HG03558 (cell line): ENCODE results near the gene CNOT6L.
"Not testable (repeated sequence)": the region's sequence is repeated elsewhere in the genome, so short reads cannot be mapped to it uniquely, and the experiment has no call there.

Source experiments
- ATAC-seq: cut with Tn5 transposase; IDR thresholded peaks from one replicate; pipeline ENCODE4 v1.9.1; 2021; ENCODE audit warnings: moderate number of reproducible peaks; ENCODE audit not compliant: unreplicated experiment; ENCODE audit errors: extremely low read depth

CNOT6L gene

GRCh38 chr4:77818602-77819403 is at the start of gene CNOT6L:
Gene CNOT6L, minus strand, starts transcription at chr4:77819368. Its CDS starts 60 bp downstream, at chr4:77819308.
- no peak for ATAC-seq

DNA sequence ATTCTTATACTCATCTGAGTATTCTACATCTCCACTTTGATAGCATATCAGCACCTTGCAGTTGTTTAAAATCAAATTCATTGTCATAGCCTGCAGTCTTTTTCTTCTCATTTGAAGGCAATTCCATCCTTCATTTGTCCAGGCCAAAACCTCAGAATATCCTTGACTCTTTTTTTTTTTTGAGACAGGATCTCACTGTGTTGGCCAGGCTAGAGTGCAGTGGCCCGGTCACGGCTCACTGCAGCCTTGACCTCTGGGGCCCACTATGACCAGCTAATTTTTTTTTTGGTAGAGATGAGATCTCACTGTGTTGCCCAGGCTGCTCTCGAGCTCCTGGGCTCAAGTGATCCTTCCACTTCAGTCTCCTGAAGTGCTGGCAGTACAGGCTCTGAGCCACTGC is 46.1 kb upstream of the CNOT6L start:
- no peak for ATAC-seq

DNA sequence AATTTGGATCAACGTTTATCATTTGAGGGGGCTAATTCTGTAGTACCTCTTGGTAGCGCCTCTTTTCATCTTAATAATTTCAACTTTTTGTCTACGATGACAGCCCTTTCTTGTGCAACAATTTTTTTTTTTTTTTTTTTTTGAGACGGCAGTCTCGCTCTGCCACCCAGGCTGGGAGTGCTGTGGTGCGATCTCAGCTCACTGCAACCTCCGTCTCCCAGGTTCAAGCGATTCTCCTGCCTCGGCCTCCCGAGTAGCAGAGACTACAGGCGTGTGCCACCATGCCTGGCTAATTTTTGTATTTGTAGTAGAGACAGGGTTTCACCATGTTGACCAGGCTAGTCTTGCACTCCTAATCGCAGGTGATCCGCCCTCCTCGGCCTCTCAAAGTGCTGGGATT is 44.2 kb upstream of the CNOT6L start:
- not testable (repeated sequence) for ATAC-seq

- peak; percentile 64 for ATAC-seq
Measured at GRCh38 chr4:77862478-77863216, 43.5 kb upstream of the CNOT6L start, which contains the start of gene MRPL1. Gene MRPL1, plus strand, starts transcription at chr4:77862830. Its CDS starts 19 bp downstream, at chr4:77862849.

GRCh38 chr4:77861495-77861894 is 42.3 kb upstream of the CNOT6L start:
- ATAC-seq: no peak

GRCh38 chr4:77859256-77859655 is 40.1 kb upstream of the CNOT6L start:
- ATAC-seq: no peak

GRCh38 chr4:77856152-77856551 is 37.0 kb upstream of the CNOT6L start:
- ATAC-seq: no peak

GRCh38 chr4:77854431-77855111 is 35.4 kb upstream of the CNOT6L start:
- no peak for ATAC-seq

DNA sequence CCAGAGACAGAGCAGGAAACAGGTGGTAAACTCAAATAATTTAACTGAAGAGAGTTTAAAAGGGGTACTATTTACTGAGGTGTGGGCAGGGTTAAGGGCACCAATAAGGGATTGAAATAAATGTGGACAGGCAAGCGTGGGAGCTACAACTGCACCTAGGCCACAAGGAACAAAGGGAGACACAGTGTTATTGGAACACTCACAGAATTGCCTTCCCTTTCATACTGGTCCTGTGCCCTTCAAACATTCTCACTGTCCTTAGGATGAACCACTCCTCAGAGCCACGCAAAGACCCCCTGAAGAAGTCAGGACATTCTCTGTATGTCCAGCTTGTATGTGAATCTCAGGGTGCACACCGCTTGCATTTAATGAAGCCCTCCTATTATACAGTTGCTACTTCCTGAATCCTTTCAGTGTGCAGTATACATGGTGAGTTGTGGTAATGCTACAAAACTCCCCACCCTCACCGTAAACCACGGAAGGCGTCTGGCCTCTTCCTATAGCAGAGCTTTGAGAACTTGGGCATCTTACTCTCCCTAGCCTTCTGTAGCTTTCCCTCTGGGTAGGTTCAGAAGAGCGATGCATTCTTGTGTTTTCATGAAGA is 33.8 kb upstream of the CNOT6L start:
- peak; percentile 95 for ATAC-seq

GRCh38 chr4:77849278-77849965 is 30.3 kb upstream of the CNOT6L start:
- no peak for ATAC-seq

GRCh38 chr4:77848508-77848907 is 29.3 kb upstream of the CNOT6L start:
- ATAC-seq: no peak

DNA sequence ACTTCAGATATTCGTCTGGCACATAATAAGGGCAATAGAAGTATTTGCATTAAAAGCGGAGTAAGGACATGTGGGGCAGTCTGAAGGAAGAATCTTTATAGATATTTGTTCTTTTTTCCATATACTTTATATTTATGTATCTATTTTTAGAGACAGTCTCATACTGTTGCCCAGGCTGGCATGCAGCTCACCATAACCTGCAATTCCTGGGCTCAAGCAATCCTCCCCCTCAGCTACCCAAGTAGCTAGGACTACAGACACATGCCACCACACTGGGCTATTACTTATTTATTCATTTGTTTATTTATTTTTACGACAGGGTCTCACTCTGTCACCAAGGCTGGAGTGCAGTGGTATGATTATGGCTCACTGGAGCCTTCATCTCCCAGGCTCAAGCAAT is 26.8 kb upstream of the CNOT6L start:
- no peak for ATAC-seq

- ATAC-seq: no peak
Measured at GRCh38 chr4:77845400-77845799, 26.2 kb upstream of the CNOT6L start.

DNA sequence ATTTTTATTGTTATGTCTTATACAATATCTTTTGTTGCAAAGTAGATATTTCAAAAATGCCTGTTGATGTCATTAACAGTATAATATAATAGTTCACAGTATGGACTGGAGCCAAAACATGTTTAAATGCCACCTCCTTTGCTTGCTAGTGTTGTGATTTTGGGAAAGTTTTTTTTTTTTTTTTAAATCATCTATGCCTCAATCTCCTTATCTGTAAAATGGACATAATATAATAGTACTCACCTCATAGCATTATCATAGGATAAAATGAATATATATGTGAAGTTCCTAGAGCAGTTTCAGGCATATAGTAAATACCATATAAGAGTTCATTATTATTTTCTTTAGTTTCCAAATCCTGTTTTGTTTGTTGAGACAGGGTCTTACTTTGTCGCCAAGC is 25.2 kb upstream of the CNOT6L start:
- ATAC-seq: no peak

- ATAC-seq: no peak
Measured at GRCh38 chr4:77843628-77844027, 24.5 kb upstream of the CNOT6L start.

DNA sequence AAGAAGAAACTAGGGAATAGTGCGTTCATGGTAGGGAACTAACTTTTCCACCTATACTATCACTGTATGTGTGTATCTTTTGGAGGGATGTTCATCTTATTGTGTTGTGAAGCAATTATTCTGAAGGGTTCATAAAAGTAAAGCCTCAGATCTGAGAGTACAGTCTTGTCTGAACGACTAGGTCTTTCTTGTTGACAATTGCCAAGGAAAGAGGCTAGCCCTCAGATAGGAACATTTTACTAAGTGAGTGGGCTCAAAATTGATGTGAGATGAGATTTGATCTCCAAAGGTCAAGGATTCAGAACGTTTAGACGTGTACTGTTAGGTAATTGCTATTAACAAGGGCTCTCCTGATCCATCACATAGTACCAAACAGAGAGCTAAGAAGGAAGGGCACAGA is 15.2 kb upstream of the CNOT6L start:
- ATAC-seq: no peak

DNA sequence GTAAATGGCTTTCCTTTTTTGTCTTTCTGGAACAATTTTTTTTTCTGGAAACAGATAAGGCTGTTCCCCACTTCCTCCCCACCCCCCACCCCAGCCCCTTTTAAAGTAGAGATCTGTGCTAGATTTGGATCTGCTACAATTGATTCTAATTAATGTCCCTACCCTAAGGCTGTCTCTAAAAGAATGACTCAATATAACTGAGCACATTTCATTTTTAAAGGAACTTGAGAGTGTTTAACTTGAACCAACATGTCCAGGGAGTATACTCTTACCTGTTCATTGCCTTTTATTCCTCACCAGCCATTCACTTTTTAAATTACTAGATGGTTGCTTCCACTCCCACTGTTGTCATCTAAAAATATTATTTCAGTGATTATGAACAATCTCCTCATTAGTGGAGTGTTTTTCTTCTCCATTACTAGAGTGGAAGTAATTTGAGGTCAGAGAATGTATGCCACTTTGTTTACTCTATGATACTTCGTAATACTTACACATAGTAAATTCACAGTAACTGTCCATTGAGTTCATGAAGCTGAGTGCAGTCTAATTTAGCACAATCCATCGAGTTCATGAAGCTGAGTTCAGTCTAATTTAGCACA is 14.1 kb upstream of the CNOT6L start:
- no peak for ATAC-seq

DNA sequence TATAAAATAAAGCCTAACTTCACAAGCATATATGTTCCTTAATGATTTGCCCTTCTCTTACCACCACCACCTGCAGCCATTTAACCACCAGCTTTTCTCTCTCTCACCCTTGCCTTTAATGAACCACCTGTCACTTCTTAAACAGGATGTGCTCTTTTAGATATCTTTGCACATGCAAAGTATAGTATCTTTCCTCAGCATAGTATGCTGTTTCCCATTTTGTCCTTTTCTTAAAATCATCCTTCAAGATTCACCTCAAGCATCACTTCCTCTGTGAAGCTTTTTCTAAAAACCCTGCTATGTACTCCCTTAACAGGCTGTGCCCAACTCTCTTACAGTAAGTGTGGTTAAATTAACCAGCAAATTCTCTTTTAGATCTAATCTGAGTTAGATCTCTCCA is 8.2 kb upstream of the CNOT6L start:
- ATAC-seq: no peak

DNA sequence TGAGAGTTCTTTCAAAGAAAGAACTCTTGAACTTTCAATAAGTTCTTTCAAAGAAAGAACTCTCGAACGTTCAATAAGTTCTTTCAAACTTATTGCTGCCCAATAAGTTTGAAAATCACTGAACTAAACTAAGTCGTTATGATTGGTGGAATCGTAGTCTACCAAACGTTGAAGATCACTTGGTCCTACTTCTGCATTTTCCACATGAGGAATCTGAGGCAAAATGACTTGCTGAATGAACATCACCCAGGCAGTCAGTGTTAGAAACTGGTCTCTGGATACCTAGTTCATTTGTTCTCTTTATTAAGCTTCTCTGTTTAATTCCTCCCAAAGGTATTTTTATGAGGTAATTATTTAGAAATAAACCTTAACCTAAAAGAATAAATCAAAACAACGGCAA is 7.1 kb upstream of the CNOT6L start:
- no peak for ATAC-seq

DNA sequence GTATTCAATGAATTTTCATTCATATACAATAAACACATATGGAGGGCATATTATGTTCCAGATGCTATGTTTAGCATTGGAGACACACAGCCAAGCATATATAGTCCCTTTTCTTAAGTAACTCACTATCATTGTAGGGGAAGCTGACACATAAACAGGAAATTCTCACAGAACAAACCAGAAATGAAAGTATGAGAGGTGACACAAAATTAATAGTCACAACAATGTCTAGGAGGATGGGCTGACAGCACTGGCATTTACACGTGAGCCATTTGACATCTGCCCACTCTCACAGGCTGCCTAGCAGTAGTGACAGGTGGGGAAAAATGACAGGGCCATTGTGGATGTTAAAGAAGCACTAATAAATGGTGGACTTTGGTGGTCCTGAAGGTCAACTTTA is 2.6 kb upstream of the CNOT6L start:
- ATAC-seq: no peak
